ENCODE results near the gene ITGAL. TPM values are rescaled to one million over a fixed set of nuclear protein-coding genes. Genes with fewer than 3 reads are reported as not detected.

The ITGAL gene
- total and polyA plus RNA-seq, 4 donors: 0.77 to 14.3 (median 10.8) TPM

DNA sequence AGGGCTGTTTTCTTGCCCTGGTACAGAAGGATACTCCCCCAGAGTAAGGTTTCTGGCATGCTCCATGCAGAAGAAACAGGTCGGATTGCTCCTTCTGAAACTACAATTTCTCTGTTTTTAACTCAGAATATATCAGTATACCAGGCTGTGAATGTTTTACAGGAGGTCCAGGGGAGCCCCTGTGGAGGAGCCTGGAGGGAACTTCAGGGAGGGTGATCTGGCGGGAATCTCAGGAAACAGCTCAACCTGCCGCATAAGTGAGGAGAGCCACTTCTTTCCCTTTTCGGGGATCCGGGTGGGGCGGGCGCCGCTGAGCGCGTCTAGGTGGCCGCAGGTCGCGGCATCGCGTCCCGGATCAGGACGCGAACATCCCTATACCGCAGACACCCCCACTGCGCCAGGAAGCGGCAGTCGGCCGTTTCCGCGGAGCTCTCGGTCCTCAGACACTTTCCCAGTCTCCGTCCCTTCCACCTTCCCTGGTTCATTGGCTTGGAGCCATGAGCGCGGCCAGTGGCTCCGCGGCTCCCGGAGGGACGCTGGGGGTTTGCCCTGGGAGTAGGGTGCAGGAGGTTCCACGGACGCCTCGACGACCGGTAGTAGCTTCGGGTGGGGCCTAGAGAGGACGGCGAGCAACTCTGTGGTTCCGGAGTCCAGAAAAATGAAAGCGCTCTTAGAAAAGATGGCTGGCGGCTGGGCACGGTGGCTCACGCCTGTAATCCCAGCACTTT is 88.7 kb downstream of the ITGAL start:
- peak overlapping the region in 1 of 2 donors; percentile 28 for H3K4me3 ChIP-seq (ENCODE audit: low read length in 2 of 2)
- H3K36me3 ChIP-seq (ENCODE audit: control insufficient read depth in 1 of 2, insufficient read depth in 2 of 2, low read length in 1 of 2): no peaks in the 10 kb centered on the region
- no peak overlapping the region for H3K27ac ChIP-seq (ENCODE audit: low read depth in 1 of 2, low read length in 2 of 2)
- no peaks in the 10 kb centered on the region for H3K27me3 ChIP-seq (ENCODE audit: control insufficient read depth in 1 of 2, insufficient read depth in 2 of 2, low read length in 1 of 2)
- H3K9me3 ChIP-seq (ENCODE audit: control insufficient read depth, low read length): no peaks in the 10 kb centered on the region
- intact Hi-C loops (cut with DNase I): no loop called here
- ATAC-seq (ENCODE audit: low FRiP score) (no peak), DNase-seq (peak; percentile 66 to 79)
- no peaks in the 10 kb centered on the region for H3K4me1 ChIP-seq (ENCODE audit: control insufficient read depth in 1 of 2, insufficient read depth in 2 of 2, low read length in 2 of 2)
- WGBS, 2 donors: 12 to 15% methylated on average over 46 of the region's 46 CpGs

DNA sequence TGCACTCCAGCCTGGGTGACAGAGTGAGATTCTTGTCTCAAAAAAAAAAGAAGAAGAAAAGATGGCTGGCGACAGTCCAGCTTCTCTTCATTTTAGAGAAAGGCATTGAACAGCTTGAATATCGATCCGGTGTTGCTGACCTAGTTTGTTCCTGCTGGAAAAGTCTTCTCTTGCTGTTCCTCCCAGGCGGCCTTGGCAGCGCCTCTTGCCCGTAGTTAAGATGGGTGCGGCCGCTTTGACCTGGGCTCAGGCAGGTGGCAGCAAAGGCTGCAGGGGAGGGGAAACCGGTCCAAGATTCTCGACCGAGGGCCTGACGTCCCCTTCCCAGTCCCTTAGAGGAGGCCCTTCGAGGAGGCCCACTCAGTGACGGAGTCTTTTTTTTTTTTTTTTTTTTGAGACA is 89.5 kb downstream of the ITGAL start:
- H3K27ac ChIP-seq (ENCODE audit: low read depth in 1 of 2, low read length in 2 of 2): no peak overlapping the region
- 95 to 97% methylated on average over 14 of the region's 14 CpGs for WGBS, 2 donors
- intact Hi-C loops (cut with DNase I): no loop called here
- no peaks in the 10 kb centered on the region for H3K36me3 ChIP-seq (ENCODE audit: control insufficient read depth in 1 of 2, insufficient read depth in 2 of 2, low read length in 1 of 2)
- no peaks in the 10 kb centered on the region for H3K4me1 ChIP-seq (ENCODE audit: control insufficient read depth in 1 of 2, insufficient read depth in 2 of 2, low read length in 2 of 2)
- DNase-seq (no peak), ATAC-seq (ENCODE audit: low FRiP score) (no peak)
- no peak overlapping the region for H3K4me3 ChIP-seq (ENCODE audit: low read length in 2 of 2)
- no peaks in the 10 kb centered on the region for H3K9me3 ChIP-seq (ENCODE audit: control insufficient read depth, low read length)
- no peaks in the 10 kb centered on the region for H3K27me3 ChIP-seq (ENCODE audit: control insufficient read depth in 1 of 2, insufficient read depth in 2 of 2, low read length in 1 of 2)

DNA sequence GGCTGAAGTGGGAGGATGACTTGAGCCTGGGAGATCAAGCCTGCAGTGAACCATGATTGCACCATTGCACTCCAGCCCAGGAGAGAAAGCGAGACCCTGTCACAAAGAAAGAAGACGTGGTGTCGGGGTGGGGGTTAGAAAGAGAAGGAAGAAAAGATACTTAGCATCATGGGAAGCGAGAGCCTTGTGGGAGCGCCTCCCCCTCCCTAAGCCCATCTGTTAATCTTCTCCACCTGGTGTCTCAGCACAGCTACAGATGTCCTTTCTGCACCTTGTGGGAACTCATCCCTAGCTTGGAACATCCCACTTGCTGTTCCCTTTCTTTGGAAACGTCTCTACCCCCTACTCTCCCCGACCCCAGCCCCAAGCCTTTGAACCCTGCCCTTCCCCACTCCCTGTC is 93.0 kb downstream of the ITGAL start:
- DNase-seq (no peak), ATAC-seq (ENCODE audit: low FRiP score) (no peak)
- WGBS, 2 donors: 53 to 63% methylated on average over 7 of the region's 7 CpGs
- H3K4me3 ChIP-seq (ENCODE audit: low read length in 2 of 2): no peak overlapping the region
- no peaks in the 10 kb centered on the region for H3K9me3 ChIP-seq (ENCODE audit: control insufficient read depth, low read length)
- intact Hi-C loops (cut with DNase I): no loop called here
- H3K36me3 ChIP-seq (ENCODE audit: control insufficient read depth in 1 of 2, insufficient read depth in 2 of 2, low read length in 1 of 2): no peaks in the 10 kb centered on the region
- no peaks in the 10 kb centered on the region for H3K4me1 ChIP-seq (ENCODE audit: control insufficient read depth in 1 of 2, insufficient read depth in 2 of 2, low read length in 2 of 2)
- H3K27me3 ChIP-seq (ENCODE audit: control insufficient read depth in 1 of 2, insufficient read depth in 2 of 2, low read length in 1 of 2): no peaks in the 10 kb centered on the region
- H3K27ac ChIP-seq (ENCODE audit: low read depth in 1 of 2, low read length in 2 of 2): no peak overlapping the region

DNA sequence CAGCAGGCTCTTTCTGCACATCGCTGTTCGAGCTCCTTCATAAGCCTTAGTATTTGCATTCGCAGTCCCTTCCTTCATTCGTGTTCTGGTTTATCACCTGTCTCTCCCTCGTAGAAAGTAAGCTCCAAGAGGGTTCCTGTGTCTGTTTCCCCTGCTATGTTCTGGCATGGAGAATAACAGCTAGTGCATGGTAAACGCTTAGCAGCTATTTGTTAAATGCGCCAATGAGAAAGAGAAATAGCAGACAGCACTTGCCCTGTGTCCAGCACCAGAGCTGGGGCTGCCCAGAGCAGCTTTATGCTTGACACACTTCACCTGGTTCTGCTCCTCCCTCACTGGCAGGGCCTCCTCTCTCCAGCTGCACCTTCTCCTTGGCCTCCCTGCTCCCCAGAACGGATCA is 93.4 kb downstream of the ITGAL start:
- H3K4me1 ChIP-seq (ENCODE audit: control insufficient read depth in 1 of 2, insufficient read depth in 2 of 2, low read length in 2 of 2): no peaks in the 10 kb centered on the region
- no peaks in the 10 kb centered on the region for H3K9me3 ChIP-seq (ENCODE audit: control insufficient read depth, low read length)
- 64 to 75% methylated on average over 8 of the region's 8 CpGs for WGBS, 2 donors
- DNase-seq: no peak
- no peak overlapping the region for H3K27ac ChIP-seq (ENCODE audit: low read depth in 1 of 2, low read length in 2 of 2)
- H3K27me3 ChIP-seq (ENCODE audit: control insufficient read depth in 1 of 2, insufficient read depth in 2 of 2, low read length in 1 of 2): no peaks in the 10 kb centered on the region
- ATAC-seq (ENCODE audit: low FRiP score): no peak
- no peak overlapping the region for H3K4me3 ChIP-seq (ENCODE audit: low read length in 2 of 2)
- intact Hi-C loops (cut with DNase I): no loop called here
- H3K36me3 ChIP-seq (ENCODE audit: control insufficient read depth in 1 of 2, insufficient read depth in 2 of 2, low read length in 1 of 2): no peaks in the 10 kb centered on the region

DNA sequence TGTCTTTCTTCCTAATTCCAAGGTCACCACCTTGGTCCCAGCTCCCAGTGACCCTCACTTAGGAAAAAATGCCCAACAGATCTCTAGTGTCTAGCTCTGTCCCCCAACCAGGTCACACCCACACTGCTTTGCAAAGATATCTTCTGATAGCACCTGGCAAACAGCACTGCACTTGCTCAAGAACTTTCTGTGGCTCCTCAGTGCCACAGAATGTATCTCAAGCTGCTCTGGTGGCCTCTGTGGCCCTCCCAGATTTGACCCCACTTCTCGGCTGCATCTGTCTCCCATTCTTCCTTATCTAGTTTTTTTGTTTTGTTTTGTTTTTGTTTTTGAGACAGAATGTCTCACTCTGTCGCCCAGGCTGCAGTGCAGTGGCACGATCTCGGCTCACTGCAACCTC is 94.0 kb downstream of the ITGAL start:
- no peak overlapping the region for H3K4me3 ChIP-seq (ENCODE audit: low read length in 2 of 2)
- intact Hi-C loops (cut with DNase I): no loop called here
- H3K27me3 ChIP-seq (ENCODE audit: control insufficient read depth in 1 of 2, insufficient read depth in 2 of 2, low read length in 1 of 2): no peaks in the 10 kb centered on the region
- no peaks in the 10 kb centered on the region for H3K9me3 ChIP-seq (ENCODE audit: control insufficient read depth, low read length)
- no peaks in the 10 kb centered on the region for H3K36me3 ChIP-seq (ENCODE audit: control insufficient read depth in 1 of 2, insufficient read depth in 2 of 2, low read length in 1 of 2)
- H3K27ac ChIP-seq (ENCODE audit: low read depth in 1 of 2, low read length in 2 of 2): no peak overlapping the region
- no peaks in the 10 kb centered on the region for H3K4me1 ChIP-seq (ENCODE audit: control insufficient read depth in 1 of 2, insufficient read depth in 2 of 2, low read length in 2 of 2)
- WGBS, 2 donors: 78 to 82% methylated on average over 4 of the region's 4 CpGs
- ATAC-seq (ENCODE audit: low FRiP score): no peak
- no peak for DNase-seq

DNA sequence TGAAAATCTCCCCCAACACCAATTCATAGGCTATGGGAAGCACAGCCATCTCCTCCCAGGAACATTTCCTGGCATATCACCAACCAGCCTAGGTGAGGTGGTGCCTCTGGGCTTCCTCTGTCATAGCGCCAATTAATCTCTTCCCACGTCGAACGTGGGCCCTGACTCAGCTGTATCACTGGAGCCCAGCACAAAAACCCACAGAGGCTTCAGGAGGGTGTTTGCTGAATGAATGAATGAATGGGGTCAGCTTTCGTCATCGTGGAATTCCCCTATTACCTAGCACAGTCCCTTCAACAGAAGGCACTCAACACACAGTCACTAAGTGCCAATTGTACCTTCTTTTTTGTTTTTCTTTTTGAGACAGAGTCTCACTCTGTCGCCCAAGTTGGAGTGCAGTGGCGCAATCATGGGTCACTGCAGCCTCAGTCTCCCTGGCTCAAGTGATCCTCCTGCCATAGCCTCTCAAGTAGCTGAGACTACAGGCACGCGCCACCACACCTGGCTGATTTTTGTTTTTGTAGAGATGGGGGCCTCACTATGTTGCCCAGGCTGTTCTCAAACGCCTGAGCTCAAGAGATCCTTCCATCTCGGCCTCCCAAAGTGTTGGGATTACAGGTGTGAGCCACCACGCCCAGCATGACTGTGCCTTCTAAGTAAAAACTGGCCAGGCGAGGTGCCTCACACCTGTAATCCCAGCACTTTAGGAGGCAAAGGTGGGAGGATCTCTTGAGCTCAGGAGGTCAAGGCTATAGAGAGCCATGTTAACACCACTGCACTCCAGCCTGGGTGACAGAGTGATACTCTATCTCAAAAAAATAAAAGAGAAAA is 94.8 kb downstream of the ITGAL start:
- H3K4me3 ChIP-seq (ENCODE audit: low read length in 2 of 2): no peak overlapping the region
- no peaks in the 10 kb centered on the region for H3K4me1 ChIP-seq (ENCODE audit: control insufficient read depth in 1 of 2, insufficient read depth in 2 of 2, low read length in 2 of 2)
- intact Hi-C loops (cut with DNase I): no loop called here
- no peak for ATAC-seq (ENCODE audit: low FRiP score)
- no peak for DNase-seq
- WGBS, 2 donors: 86 to 89% methylated on average over 14 of the region's 14 CpGs
- H3K27ac ChIP-seq (ENCODE audit: low read depth in 1 of 2, low read length in 2 of 2): no peak overlapping the region
- H3K9me3 ChIP-seq (ENCODE audit: control insufficient read depth, low read length): no peaks in the 10 kb centered on the region
- H3K36me3 ChIP-seq (ENCODE audit: control insufficient read depth in 1 of 2, insufficient read depth in 2 of 2, low read length in 1 of 2): no peaks in the 10 kb centered on the region
- no peaks in the 10 kb centered on the region for H3K27me3 ChIP-seq (ENCODE audit: control insufficient read depth in 1 of 2, insufficient read depth in 2 of 2, low read length in 1 of 2)

DNA sequence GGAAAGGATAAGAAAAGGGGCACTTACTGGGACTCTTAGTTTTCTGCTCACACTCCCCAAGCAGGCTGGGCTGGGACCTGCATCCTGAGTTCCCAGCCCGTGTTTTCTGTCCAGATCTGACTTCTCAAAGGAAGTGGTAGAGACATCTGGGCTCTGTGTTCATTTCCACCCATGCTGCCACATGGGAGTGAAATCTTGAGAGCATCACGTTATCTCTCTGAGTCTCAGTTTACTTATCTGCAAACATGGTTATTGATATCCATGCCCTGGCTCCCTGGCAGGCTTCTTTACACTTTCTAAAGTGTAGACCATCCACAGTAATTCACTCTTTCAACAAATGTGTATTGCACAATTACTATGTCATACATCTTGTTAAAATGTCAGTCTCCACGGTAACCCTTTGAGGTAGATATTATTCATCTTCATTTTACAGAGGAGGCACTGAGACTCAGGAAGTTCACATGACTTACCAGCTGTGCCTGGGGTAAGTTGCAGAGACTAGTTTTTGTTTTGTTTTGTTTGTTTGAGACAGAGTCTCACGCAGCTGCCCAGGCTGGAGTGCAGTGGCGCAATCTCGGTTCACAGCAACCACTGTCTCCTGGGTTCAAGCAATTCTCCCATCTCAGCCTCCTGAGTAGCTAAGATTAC is 95.6 kb downstream of the ITGAL start:
- ATAC-seq (ENCODE audit: low FRiP score) (no peak), DNase-seq (peak in 1 of 2 donors; percentile 57)
- Histone ChIP-seq H3K27me3 (ENCODE audit: control insufficient read depth in 1 of 2, insufficient read depth in 2 of 2, low read length in 1 of 2) (no peaks in the 10 kb centered on the region), H3K9me3 (ENCODE audit: control insufficient read depth, low read length) (no peaks in the 10 kb centered on the region), H3K27ac (ENCODE audit: low read depth in 1 of 2, low read length in 2 of 2) (no peak overlapping the region), H3K4me1 (ENCODE audit: control insufficient read depth in 1 of 2, insufficient read depth in 2 of 2, low read length in 2 of 2) (no peaks in the 10 kb centered on the region), H3K4me3 (ENCODE audit: low read length in 2 of 2) (no peak overlapping the region), H3K36me3 (ENCODE audit: control insufficient read depth in 1 of 2, insufficient read depth in 2 of 2, low read length in 1 of 2) (no peaks in the 10 kb centered on the region)
- 69 to 72% methylated on average over 6 of the region's 6 CpGs for WGBS, 2 donors
- intact Hi-C loops (cut with DNase I): no loop called here

DNA sequence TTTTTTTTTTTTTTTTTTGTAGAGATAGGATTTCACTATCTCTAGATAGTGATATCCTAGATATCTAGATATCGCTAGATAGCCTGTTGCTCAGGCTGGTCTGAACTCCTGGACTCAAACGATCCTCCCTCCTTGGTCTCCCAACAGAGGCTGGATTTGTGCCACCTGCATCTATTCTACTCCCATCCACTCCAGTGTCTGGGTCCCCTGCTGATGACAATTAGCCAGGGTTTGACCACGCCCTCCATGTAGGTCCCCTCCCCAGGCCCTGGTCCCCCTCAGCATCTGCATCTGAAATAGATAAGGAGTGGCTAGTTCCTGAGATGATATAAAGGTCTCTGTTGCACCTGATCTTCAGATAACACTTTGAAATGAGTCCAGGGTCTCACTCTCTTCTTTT is 96.7 kb downstream of the ITGAL start:
- Histone ChIP-seq H3K36me3 (ENCODE audit: control insufficient read depth in 1 of 2, insufficient read depth in 2 of 2, low read length in 1 of 2) (no peaks in the 10 kb centered on the region), H3K4me3 (ENCODE audit: low read length in 2 of 2) (no peak overlapping the region), H3K27me3 (ENCODE audit: control insufficient read depth in 1 of 2, insufficient read depth in 2 of 2, low read length in 1 of 2) (no peaks in the 10 kb centered on the region), H3K27ac (ENCODE audit: low read depth in 1 of 2, low read length in 2 of 2) (no peak overlapping the region), H3K4me1 (ENCODE audit: control insufficient read depth in 1 of 2, insufficient read depth in 2 of 2, low read length in 2 of 2) (no peaks in the 10 kb centered on the region), H3K9me3 (ENCODE audit: control insufficient read depth, low read length) (no peaks in the 10 kb centered on the region)
- ATAC-seq (ENCODE audit: low FRiP score): no peak
- DNase-seq: no peak
- WGBS, 2 donors: 90 to 95% methylated on average over 3 of the region's 3 CpGs
- intact Hi-C loops (cut with DNase I): no loop called here

Measured in aorta (tissue), 5 donors.